Activated CD4-positive, alpha-beta T cell treated with anti-CD3 and anti-CD28 coated beads, Interleukin-2, amount 50 U/mL, for 16 hours (primary cell): ENCODE results near the gene HERPUD2.
A peak's percentile ranks its signal among the peaks of the same experiment; 100 is the strongest.

Experiments used
- DNase-seq: peaks from one replicate; pipeline ENCODE4 v3.0.0-alpha.2; 2020

HERPUD2 gene

GRCh38 chr7:35694784-35695472 is at the start of gene HERPUD2:
TSS of gene HERPUD2 (minus strand) at chr7:35695135. CDS start at chr7:35694330, 805 bp downstream.
- peak; percentile 94 for DNase-seq

GRCh38 chr7:35738889-35739288 is 44.0 kb upstream of the HERPUD2 start:
- DNase-seq = no peak

- DNase-seq = no peak
Measured at GRCh38 chr7:35736725-35737124, 41.8 kb upstream of the HERPUD2 start.

GRCh38 chr7:35735396-35735795 is 40.5 kb upstream of the HERPUD2 start:
- no peak for DNase-seq

GRCh38 chr7:35734001-35734483 is 39.1 kb upstream of the HERPUD2 start:
- DNase-seq = no peak

- no peak for DNase-seq
Measured at GRCh38 chr7:35731349-35731748, 36.4 kb upstream of the HERPUD2 start.

GRCh38 chr7:35729061-35729783 is 34.3 kb upstream of the HERPUD2 start:
- DNase-seq = peak; percentile 83

- DNase-seq = no peak
Measured at GRCh38 chr7:35728412-35729060, 33.6 kb upstream of the HERPUD2 start.

GRCh38 chr7:35727571-35727970 is 32.6 kb upstream of the HERPUD2 start:
- peak; percentile 82 for DNase-seq

- no peak for DNase-seq
Measured at GRCh38 chr7:35726654-35727053, 31.7 kb upstream of the HERPUD2 start.

GRCh38 chr7:35725280-35725680 is 30.3 kb upstream of the HERPUD2 start:
- DNase-seq = peak; percentile 79

- DNase-seq = peak; percentile 82
Measured at GRCh38 chr7:35723011-35723410, 28.1 kb upstream of the HERPUD2 start.

GRCh38 chr7:35722054-35722849 is 27.3 kb upstream of the HERPUD2 start:
- peak; percentile 90 for DNase-seq

- no peak for DNase-seq
Measured at GRCh38 chr7:35721288-35721687, 26.4 kb upstream of the HERPUD2 start.

GRCh38 chr7:35720849-35721248 is 25.9 kb upstream of the HERPUD2 start:
- no peak for DNase-seq

GRCh38 chr7:35720032-35720431 is 25.1 kb upstream of the HERPUD2 start:
- DNase-seq = no peak

- DNase-seq = no peak
Measured at GRCh38 chr7:35718047-35718446, 23.1 kb upstream of the HERPUD2 start.

- DNase-seq = no peak
Measured at GRCh38 chr7:35717516-35717915, 22.6 kb upstream of the HERPUD2 start.

GRCh38 chr7:35717013-35717412 is 22.1 kb upstream of the HERPUD2 start:
- DNase-seq = no peak

GRCh38 chr7:35716038-35716803 is 21.3 kb upstream of the HERPUD2 start:
- DNase-seq = no peak

GRCh38 chr7:35714862-35715261 is 19.9 kb upstream of the HERPUD2 start:
- DNase-seq = no peak

- no peak for DNase-seq
Measured at GRCh38 chr7:35714407-35714806, 19.5 kb upstream of the HERPUD2 start.
